ENCODE results near the gene PAWR.

PAWR gene

GRCh38 chr12:79637093-79637492 is 53.7 kb downstream of the PAWR start:
- Histone ChIP-seq H3K4me2 (ENCODE audit: insufficient read depth, low read length, poor library complexity, severe bottlenecking) (no peak overlapping the region), H3K27me3 (ENCODE audit: control insufficient read depth in 3 of 3, insufficient read depth in 3 of 3, low read depth in 1 of 3, low read length in 3 of 3) (no peaks in the 10 kb centered on the region), H4K91ac (ENCODE audit: low read depth, low read length, poor library complexity) (no peak overlapping the region), H2BK120ac (ENCODE audit: low read depth, low read length) (no peak overlapping the region), H3K27ac (replicated peaks; ENCODE audit: low read length) (no peak overlapping the region), H2AK5ac (ENCODE audit: low read depth, low read length) (no peak overlapping the region), H2AFZ (ENCODE audit: low read length) (no peak overlapping the region), H3K36me3 (replicated peaks in 1 of 2; ENCODE audit: control insufficient read depth in 2 of 2, insufficient read depth in 2 of 2, low read length in 2 of 2) (no peaks in the 10 kb centered on the region), H2BK12ac (ENCODE audit: low read length) (no peak overlapping the region), H4K8ac (ENCODE audit: low read depth, low read length) (no peak overlapping the region), H3K4me3 (ENCODE audit: low read length in 2 of 2) (no peak overlapping the region), H3K9me3 (replicated peaks in 1 of 2; ENCODE audit: control insufficient read depth in 2 of 2, insufficient read depth in 1 of 2, low read depth in 1 of 2, low read length in 2 of 2) (no peaks in the 10 kb centered on the region), H3K79me1 (ENCODE audit: low read depth, low read length) (peaks cover 1% of the 10 kb centered on the region), H2BK5ac (ENCODE audit: low read length) (no peak overlapping the region), H3K4ac (ENCODE audit: low read length) (no peak overlapping the region), H3K4me1 (ENCODE audit: control insufficient read depth in 2 of 2, insufficient read depth in 1 of 2, low read depth in 1 of 2, low read length in 2 of 2) (peaks cover 0 to 6% of the 10 kb centered on the region in 2 donors), H3K23ac (ENCODE audit: low read depth, low read length, poor library complexity) (no peak overlapping the region), H2BK15ac (ENCODE audit: low read length) (no peak overlapping the region), H3K14ac (ENCODE audit: low read length) (no peak overlapping the region), H3K18ac (ENCODE audit: low read length) (no peak overlapping the region), H3K9ac (ENCODE audit: low read depth, low read length, poor library complexity) (no peak overlapping the region)
- no CpG with 5 or more reads among the region's 2 CpGs for WGBS, 2 donors (ENCODE audit: extremely low coverage in 2 of 2, insufficient read length in 2 of 2, insufficient replicate concordance in 1 of 2)
- no peak for DNase-seq (ENCODE audit: low spot score)

GRCh38 chr12:79635676-79636075 is 55.1 kb downstream of the PAWR start:
- Histone ChIP-seq H3K18ac (ENCODE audit: low read length) (no peak overlapping the region), H4K91ac (ENCODE audit: low read depth, low read length, poor library complexity) (no peak overlapping the region), H3K4me1 (ENCODE audit: control insufficient read depth in 2 of 2, insufficient read depth in 1 of 2, low read depth in 1 of 2, low read length in 2 of 2) (peaks cover 0 to 6% of the 10 kb centered on the region in 2 donors), H4K8ac (ENCODE audit: low read depth, low read length) (no peak overlapping the region), H3K36me3 (replicated peaks in 1 of 2; ENCODE audit: control insufficient read depth in 2 of 2, insufficient read depth in 2 of 2, low read length in 2 of 2) (no peaks in the 10 kb centered on the region), H2BK12ac (ENCODE audit: low read length) (no peak overlapping the region), H3K4ac (ENCODE audit: low read length) (no peak overlapping the region), H3K14ac (ENCODE audit: low read length) (no peak overlapping the region), H3K9ac (ENCODE audit: low read depth, low read length, poor library complexity) (no peak overlapping the region), H3K27me3 (ENCODE audit: control insufficient read depth in 3 of 3, insufficient read depth in 3 of 3, low read depth in 1 of 3, low read length in 3 of 3) (no peaks in the 10 kb centered on the region), H2AK5ac (ENCODE audit: low read depth, low read length) (no peak overlapping the region), H3K23ac (ENCODE audit: low read depth, low read length, poor library complexity) (no peak overlapping the region), H3K4me2 (ENCODE audit: insufficient read depth, low read length, poor library complexity, severe bottlenecking) (no peak overlapping the region), H3K4me3 (ENCODE audit: low read length in 2 of 2) (no peak overlapping the region), H2AFZ (ENCODE audit: low read length) (no peak overlapping the region), H3K9me3 (replicated peaks in 1 of 2; ENCODE audit: control insufficient read depth in 2 of 2, insufficient read depth in 1 of 2, low read depth in 1 of 2, low read length in 2 of 2) (no peaks in the 10 kb centered on the region), H2BK5ac (ENCODE audit: low read length) (no peak overlapping the region), H3K79me1 (ENCODE audit: low read depth, low read length) (peaks cover 1% of the 10 kb centered on the region), H3K27ac (replicated peaks; ENCODE audit: low read length) (no peak overlapping the region), H2BK120ac (ENCODE audit: low read depth, low read length) (no peak overlapping the region), H2BK15ac (ENCODE audit: low read length) (no peak overlapping the region)
- DNase-seq (ENCODE audit: low spot score), result no peak

- Histone ChIP-seq H3K18ac (ENCODE audit: low read length) (no peak overlapping the region), H2BK120ac (ENCODE audit: low read depth, low read length) (no peak overlapping the region), H3K23ac (ENCODE audit: low read depth, low read length, poor library complexity) (no peak overlapping the region), H2AFZ (ENCODE audit: low read length) (no peak overlapping the region), H3K79me1 (ENCODE audit: low read depth, low read length) (peaks cover under 1% of the 10 kb centered on the region), H2BK5ac (ENCODE audit: low read length) (no peak overlapping the region), H3K36me3 (replicated peaks in 1 of 2; ENCODE audit: control insufficient read depth in 2 of 2, insufficient read depth in 2 of 2, low read length in 2 of 2) (no peaks in the 10 kb centered on the region), H3K27me3 (ENCODE audit: control insufficient read depth in 3 of 3, insufficient read depth in 3 of 3, low read depth in 1 of 3, low read length in 3 of 3) (no peaks in the 10 kb centered on the region), H3K14ac (ENCODE audit: low read length) (no peak overlapping the region), H3K4me1 (ENCODE audit: control insufficient read depth in 2 of 2, insufficient read depth in 1 of 2, low read depth in 1 of 2, low read length in 2 of 2) (peaks cover 0 to 6% of the 10 kb centered on the region in 2 donors), H3K27ac (replicated peaks; ENCODE audit: low read length) (no peak overlapping the region), H2BK15ac (ENCODE audit: low read length) (no peak overlapping the region), H3K9ac (ENCODE audit: low read depth, low read length, poor library complexity) (no peak overlapping the region), H3K4ac (ENCODE audit: low read length) (no peak overlapping the region), H4K8ac (ENCODE audit: low read depth, low read length) (no peak overlapping the region), H2AK5ac (ENCODE audit: low read depth, low read length) (no peak overlapping the region), H3K4me2 (ENCODE audit: insufficient read depth, low read length, poor library complexity, severe bottlenecking) (no peak overlapping the region), H2BK12ac (ENCODE audit: low read length) (no peak overlapping the region), H3K9me3 (replicated peaks in 1 of 2; ENCODE audit: control insufficient read depth in 2 of 2, insufficient read depth in 1 of 2, low read depth in 1 of 2, low read length in 2 of 2) (no peaks in the 10 kb centered on the region), H3K4me3 (ENCODE audit: low read length in 2 of 2) (no peak overlapping the region), H4K91ac (ENCODE audit: low read depth, low read length, poor library complexity) (no peak overlapping the region)
- no CpG with 5 or more reads among the region's 1 CpG for WGBS, 2 donors (ENCODE audit: extremely low coverage in 2 of 2, insufficient read length in 2 of 2, insufficient replicate concordance in 1 of 2)
- peak; percentile 9 for DNase-seq (ENCODE audit: low spot score)
These were observed 55.8 kb downstream of the PAWR start for GRCh38 chr12:79634957-79635471.

GRCh38 chr12:79629561-79629960 is 61.2 kb downstream of the PAWR start:
- no peak overlapping the region for H4K8ac ChIP-seq (ENCODE audit: low read depth, low read length)
- no peaks in the 10 kb centered on the region for H3K36me3 ChIP-seq (replicated peaks in 1 of 2; ENCODE audit: control insufficient read depth in 2 of 2, insufficient read depth in 2 of 2, low read length in 2 of 2)
- H2BK5ac ChIP-seq (ENCODE audit: low read length), result no peak overlapping the region
- H2BK12ac ChIP-seq (ENCODE audit: low read length), result no peak overlapping the region
- no peak overlapping the region for H2BK120ac ChIP-seq (ENCODE audit: low read depth, low read length)
- H2BK15ac ChIP-seq (ENCODE audit: low read length), result no peak overlapping the region
- H3K14ac ChIP-seq (ENCODE audit: low read length), result no peak overlapping the region
- H2AK5ac ChIP-seq (ENCODE audit: low read depth, low read length), result no peak overlapping the region
- H2AFZ ChIP-seq (ENCODE audit: low read length), result no peak overlapping the region
- no CpG with 5 or more reads among the region's 2 CpGs for WGBS, 2 donors (ENCODE audit: extremely low coverage in 2 of 2, insufficient read length in 2 of 2, insufficient replicate concordance in 1 of 2)
- H3K4me1 ChIP-seq (ENCODE audit: control insufficient read depth in 2 of 2, insufficient read depth in 1 of 2, low read depth in 1 of 2, low read length in 2 of 2), result no peaks in the 10 kb centered on the region
- no peaks in the 10 kb centered on the region for H3K79me1 ChIP-seq (ENCODE audit: low read depth, low read length)
- H4K91ac ChIP-seq (ENCODE audit: low read depth, low read length, poor library complexity), result no peak overlapping the region
- H3K9me3 ChIP-seq (replicated peaks in 1 of 2; ENCODE audit: control insufficient read depth in 2 of 2, insufficient read depth in 1 of 2, low read depth in 1 of 2, low read length in 2 of 2), result no peaks in the 10 kb centered on the region
- no peak for DNase-seq (ENCODE audit: low spot score)
- no peak overlapping the region for H3K4me3 ChIP-seq (ENCODE audit: low read length in 2 of 2)
- H3K4me2 ChIP-seq (ENCODE audit: insufficient read depth, low read length, poor library complexity, severe bottlenecking), result no peak overlapping the region
- no peak overlapping the region for H3K9ac ChIP-seq (ENCODE audit: low read depth, low read length, poor library complexity)
- H3K23ac ChIP-seq (ENCODE audit: low read depth, low read length, poor library complexity), result no peak overlapping the region
- H3K27me3 ChIP-seq (ENCODE audit: control insufficient read depth in 3 of 3, insufficient read depth in 3 of 3, low read depth in 1 of 3, low read length in 3 of 3), result no peaks in the 10 kb centered on the region
- no peak overlapping the region for H3K4ac ChIP-seq (ENCODE audit: low read length)
- no peak overlapping the region for H3K18ac ChIP-seq (ENCODE audit: low read length)
- H3K27ac ChIP-seq (replicated peaks; ENCODE audit: low read length), result no peak overlapping the region
